OCI-LY3 (cell line): Measurements from ENCODE around the gene GOLGA6L25.
"Not testable (repeated sequence)": the region's sequence is repeated elsewhere in the genome, so short reads cannot be mapped to it uniquely, and the experiment has no call there.

Experiments
- CTCF ChIP-seq: fragments of 200-600, 300-600 bp; sonication (generic); IDR thresholded peaks from 2 replicates; pipeline ENCODE4 v1.5.1; 2014; ENCODE audit warnings: antibody characterized with exemption, low read length, low read depth
- EZH2phosphoT487 ChIP-seq: fragments of 200-600 bp; shearing (Covaris generic); IDR thresholded peaks from 2 replicates; pipeline ENCODE4 v1.6.1; 2018; ENCODE audit warnings: antibody characterized with exemption, mixed run types, low read depth

- not testable (repeated sequence) for TF ChIP-seq EZH2phosphoT487, CTCF
Measured at GRCh38 chr15:28553268-28553667, at the start of gene GOLGA6L25.
